Kidney tubule cell (primary cell): ENCODE measurements around the gene SPARC.

ENCODE experiments used
- DNase-seq: peaks from one replicate; pipeline ENCODE4 v3.0.0-alpha.2; 2018; ENCODE audit warnings: low spot score

Gene SPARC, protein sequence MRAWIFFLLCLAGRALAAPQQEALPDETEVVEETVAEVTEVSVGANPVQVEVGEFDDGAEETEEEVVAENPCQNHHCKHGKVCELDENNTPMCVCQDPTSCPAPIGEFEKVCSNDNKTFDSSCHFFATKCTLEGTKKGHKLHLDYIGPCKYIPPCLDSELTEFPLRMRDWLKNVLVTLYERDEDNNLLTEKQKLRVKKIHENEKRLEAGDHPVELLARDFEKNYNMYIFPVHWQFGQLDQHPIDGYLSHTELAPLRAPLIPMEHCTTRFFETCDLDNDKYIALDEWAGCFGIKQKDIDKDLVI

DNA sequence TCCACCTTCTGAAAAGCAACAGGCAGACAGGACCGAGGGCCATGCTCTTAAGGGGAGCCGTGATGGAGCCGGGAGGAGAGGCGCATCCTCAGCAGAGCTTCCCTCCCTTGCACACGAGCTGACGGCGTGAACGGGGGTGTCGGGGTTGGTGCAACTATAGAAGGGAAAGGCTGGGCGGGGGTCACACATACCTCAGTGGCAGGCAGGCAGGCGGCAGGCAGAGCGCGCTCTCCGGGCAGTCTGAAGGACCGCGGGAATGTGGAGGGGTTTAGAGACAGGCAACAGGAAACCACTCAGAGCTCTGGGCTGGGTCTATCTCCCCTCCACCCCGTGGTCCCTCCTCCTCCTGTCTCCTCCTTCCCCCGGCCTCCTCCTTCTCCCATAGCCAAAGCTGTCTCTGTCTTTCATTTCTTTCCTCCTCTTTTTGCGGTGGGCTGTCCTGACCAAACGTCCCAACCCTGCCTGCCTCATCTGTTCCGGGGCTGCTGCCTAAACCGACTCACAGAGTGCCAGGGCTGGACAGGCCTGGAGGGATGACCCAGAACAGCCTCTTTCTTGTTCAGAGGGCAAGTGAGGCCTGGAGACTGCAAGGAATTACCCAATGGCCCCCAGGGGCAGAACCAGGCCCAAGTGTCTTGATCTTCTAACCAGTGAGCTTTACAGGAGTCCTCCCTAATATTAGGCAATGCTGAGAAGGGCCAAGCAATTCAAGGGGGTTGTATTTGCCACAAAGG, at the start of gene SPARC:
Gene SPARC, minus strand, starts transcription at position 242 of the 734 bp plus-strand sequence. CDS start 10,727 bp downstream, outside the sequence.
- peak; percentile 68 for DNase-seq

DNA sequence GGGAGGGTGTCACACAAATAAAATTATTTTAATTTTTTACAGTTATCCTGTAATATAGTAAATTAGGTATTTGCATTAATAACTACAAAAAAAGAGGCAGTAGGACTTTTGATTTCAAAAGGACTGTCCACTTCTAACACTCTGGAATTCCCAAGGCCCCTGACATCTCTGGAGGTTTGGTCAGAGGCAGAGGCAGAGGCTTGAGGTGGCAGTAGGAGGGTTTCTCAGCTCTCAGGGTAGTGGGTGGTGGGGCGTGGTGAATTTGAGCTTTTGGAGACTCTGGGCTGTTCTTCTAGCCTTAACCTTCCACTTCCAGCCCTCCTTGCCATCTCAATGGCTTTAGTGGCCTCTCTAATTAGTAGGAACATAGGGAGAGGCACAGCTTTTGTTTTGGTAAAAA, 48.9 kb upstream of the SPARC start:
- no peak for DNase-seq

DNA sequence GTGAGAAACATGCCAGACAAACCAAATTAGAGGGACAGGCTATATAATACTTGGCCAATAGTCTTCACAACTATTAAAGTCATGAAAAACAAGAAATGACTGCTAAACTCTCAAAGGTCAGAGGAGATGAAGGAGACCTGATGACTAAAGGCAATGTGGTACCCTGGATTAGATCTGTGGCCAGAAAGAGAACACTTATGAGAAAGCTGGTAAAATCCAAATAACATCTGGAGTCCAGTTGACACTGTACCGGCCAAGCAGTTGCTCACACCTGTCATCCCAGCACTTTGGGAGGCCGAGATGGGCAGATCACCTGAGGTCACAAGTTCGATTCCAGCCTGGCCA, 47.3 kb upstream of the SPARC start:
- DNase-seq, result no peak

DNA sequence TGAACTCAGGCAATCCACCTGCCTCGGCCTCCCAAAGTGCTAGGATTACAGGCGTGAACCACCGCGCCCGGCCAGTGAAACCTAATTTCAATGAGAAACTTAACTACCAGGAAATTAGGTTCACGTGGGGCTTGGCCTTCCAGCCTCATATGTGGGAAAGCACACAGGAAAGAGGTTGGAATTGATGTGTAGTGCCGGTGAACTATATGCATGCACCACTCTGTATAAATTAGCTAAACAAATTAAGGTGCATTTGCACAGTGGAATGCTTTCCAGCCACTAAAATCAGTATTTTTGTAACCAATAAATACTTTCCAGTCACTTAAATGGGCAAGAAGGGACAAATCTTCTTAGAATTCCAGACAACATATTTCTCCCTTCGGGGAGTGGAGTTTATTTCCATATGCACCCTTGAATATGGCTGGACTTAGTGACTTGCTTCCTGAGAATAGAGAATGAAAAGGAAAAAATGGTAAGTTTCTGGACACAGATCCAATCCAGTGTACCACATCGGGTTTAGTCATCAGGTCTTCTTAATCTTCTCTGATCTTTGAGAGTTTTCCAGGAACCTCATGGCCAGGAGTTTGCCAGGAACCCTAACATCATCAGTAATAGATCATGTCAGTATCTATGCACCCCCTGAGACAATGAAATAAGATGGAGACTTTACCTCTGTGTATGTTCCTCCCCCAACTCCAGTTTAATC, 46.8 kb upstream of the SPARC start:
- no peak for DNase-seq

DNA sequence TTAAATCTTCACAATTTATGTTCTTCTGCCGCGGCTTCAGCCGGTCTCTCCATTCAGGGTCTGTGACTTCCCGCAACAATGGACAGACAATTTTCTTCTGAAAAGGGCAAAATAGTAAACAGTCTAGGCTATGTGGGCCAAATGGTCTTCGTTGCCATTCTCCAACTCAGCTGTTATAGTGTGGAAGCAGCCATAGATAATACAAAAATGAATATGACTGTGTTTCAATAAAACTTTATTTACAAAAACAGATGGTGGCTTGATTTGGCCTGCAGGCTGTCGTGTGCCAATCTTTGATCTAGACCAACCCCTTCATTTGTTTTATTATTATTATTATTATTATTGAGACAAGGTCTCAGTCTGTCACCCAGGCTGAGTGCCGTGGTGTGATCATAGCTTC, 43.7 kb upstream of the SPARC start:
- no peak for DNase-seq

DNA sequence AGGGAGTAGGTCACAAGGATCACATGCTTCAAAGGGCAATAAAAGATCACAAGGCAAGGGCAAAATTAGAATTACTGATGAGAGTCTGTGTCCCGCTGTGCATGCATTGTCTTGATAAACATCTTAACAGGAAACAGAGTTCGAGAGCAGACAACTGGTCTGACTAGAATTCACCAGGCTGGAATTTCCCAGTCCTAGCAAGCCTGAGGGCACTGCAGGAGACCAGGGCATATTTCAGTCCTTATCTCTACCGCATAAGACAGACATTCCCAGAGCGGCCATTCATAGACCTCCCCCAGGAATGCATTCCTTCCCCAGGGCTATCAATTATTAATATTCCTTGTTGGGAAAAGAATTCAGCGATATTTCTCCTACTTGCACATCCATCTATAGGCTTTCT, 42.9 kb upstream of the SPARC start:
- peak; percentile 30 for DNase-seq

DNA sequence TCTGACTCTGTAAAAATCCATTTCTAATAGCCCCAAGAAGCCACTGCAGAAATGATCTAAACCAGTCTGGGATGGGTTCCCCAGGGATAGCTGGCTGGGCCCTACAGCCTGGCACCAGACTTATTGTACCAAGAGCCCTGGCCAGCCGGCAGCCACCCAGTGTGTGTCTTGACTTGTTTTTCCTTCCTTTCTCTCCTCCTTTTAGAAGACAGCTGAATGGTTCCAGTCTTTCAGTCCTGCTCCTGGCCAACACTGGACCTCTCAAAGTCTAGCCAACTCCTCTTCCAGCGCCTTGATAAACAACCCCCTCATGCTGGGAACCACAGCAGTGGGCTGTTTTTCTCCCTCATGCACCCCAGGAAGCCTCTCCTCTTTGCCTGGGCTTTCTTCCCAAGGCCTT, 37.6 kb upstream of the SPARC start:
- no peak for DNase-seq

DNA sequence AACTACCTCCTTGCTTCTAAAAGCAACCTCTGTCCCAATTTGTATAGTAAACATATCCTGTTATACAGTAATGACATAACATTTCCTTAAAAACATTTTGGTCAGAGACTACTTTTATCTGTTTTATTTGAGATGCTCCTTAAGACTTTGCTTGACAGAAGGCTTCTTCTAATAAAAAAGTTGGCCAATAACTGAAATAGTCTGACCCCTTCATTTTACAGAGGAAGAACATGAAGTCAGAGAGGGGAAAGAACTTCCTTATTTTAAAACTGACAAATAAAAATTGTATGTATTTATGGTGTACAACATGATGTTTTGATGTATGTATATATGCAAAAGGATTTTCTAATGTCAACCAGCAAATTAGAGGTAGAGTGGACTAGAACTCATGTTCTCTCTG, 35.8 kb upstream of the SPARC start:
- DNase-seq, result no peak

DNA sequence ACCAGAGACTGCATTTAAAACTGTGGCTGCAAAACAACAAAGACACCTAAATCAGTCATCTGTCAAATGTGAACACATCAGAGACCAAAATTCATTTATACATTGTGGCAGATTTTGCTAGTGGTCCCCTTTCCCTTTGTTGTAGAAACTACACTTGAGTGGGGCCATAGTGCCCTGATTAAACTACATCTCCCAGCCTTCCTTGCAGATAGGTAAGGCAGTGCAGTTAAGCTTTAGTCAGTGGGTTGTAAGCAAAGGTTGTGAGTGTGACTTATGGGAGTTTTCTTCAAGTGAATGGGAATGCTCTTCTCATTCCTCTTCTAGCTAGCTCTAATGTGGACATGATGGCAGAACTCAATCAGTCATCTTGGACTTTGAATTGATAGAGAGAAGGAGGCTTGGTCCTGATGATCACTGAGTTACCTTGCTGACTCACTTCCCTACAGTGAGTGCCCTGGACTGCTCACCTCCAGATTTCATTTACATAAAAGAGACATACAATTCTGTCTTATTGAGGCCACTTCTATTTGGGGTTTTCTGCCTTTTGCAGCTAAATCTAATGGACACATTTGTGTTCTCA, 35.2 kb upstream of the SPARC start:
- DNase-seq, result peak; percentile 56

DNA sequence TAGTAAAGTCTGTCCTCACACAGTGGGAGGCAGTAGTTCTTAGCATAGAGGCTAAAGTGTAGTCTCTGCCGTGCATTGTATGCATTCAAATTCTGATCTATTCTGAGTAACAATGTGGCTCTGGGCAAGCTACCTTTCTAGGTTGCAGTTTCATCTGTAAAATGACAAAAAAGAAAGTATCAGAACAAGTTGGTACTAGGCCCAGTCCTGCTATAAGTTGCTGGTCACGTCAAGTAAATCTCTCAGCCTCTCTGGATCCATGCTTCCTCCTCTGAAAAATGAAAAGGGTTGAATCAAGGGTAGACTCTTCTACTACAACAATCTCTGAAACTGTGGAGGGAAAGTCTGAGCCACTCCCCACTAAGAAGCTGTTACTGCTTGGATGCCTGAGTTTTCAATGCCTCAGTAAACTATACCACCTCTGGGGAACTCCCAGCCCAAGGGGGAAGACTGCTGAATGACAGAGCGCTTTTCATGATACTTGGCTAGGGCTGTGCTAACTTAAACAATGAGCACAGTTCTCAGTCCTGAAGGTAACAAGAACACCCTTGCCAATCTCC, 34.5 kb upstream of the SPARC start:
- peak; percentile 20 for DNase-seq

DNA sequence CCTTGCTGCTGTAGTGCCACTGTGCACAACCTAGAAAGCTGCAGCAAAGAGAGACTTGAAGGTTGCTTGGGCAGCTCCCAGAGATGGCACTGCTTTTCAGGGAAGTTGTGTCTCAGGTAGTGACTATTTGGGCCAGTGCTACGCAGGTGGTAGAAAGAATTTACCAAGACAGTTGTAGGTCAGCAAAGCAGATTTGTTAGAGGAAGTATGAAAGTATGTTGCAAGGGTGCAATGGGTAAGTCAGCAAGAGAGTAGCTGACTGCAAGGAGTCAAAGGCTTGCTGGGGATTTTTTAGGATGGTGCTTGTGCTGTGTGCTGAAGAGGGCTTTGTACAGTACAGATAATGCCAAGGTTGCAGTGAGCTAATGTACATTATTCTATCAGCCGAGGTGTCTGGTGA, 33.5 kb upstream of the SPARC start:
- DNase-seq, result no peak

DNA sequence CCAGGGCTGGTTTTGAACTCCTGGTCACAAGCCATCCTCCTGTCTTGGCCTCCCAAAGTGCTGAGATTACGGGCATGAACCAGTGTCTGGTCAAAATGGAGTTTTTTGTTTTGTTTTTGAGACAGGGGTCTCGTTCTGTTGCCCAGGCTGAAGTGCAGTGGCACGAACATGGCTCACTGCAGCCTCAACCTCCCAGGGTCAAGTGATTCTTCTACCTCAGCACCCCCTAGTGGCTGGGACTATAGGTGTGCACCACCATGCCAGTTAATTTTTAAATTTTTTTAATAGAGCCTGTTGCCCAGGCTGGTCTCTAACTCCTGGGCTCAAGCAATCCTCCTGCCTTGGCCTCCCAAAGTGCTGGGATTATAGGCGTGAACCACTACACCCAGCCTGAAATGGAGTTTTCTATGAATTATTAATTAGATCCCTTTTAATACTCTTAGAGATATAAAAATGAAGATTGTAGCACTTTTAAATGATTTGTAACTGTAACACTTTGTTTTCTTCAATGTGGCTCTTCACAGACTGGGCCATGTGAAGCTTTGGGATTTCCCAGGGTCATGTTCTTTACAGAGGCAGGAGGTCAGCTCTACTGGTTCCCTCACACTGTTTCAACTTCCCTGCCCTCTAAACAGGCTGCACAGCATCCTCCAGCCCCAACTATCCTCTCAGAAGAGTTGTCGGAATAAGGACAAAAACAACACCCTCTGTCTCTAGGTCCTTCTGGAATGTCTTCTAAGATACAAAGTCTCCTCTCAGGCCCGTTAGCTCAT, 32.7 kb upstream of the SPARC start:
- DNase-seq, result peak; percentile 44

DNA sequence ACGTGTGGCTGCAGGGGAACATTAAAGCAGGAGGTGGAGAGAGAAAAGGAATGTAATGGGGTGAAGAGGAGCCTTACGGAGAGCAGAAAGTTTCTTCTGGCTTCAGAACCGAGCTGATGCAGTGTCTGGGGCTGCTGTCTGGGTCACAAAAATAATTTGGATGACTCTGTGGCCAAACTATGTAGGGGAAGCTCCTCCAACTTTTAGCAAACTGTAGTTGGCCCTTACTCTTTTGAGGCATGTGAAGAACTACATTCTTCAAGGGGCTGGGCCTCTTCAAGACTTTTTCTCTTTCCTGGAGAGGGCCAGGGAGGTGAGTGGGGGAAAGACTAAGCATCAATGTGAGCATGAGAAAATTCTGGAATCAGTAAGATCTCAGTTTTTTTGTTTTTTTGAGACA, 31.9 kb upstream of the SPARC start:
- no peak for DNase-seq

DNA sequence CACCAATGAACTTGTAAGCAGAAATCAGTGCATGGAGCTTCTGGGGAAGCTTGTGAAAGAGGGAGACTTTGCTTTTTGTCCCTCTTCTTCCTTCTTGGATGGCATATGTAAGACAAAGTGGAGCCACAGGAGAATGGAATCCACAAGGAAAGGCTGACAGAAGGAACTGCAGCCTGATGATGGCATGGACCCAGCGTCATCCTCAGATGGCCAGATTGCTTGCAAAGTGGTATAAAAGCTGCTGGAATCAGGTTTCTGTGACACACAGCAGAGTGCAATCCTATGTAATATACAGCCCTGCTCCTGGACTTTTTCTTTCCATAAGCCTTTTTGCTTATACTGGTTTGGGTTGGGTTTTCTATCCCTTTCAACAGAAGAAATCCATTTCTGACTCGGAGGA, 31.4 kb upstream of the SPARC start:
- no peak for DNase-seq

DNA sequence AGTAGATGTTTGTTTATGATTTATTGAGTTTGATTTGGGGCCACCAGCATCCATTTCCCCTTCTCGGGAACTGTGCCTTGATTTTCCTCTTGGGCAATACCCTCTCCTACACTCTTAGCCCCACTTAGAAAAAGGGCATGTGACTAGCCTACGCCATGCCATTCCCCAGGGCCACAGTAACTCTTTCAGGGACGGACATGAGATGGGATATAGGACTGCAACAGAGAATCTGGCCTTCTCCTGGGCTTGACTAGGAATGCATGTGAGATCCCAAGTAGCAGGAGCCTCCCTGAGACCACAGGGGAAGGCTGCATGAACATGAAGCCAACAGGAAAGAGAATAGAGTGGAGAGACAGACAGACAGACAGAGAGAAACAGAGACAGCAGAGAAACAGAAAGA, 30.7 kb upstream of the SPARC start:
- no peak for DNase-seq

DNA sequence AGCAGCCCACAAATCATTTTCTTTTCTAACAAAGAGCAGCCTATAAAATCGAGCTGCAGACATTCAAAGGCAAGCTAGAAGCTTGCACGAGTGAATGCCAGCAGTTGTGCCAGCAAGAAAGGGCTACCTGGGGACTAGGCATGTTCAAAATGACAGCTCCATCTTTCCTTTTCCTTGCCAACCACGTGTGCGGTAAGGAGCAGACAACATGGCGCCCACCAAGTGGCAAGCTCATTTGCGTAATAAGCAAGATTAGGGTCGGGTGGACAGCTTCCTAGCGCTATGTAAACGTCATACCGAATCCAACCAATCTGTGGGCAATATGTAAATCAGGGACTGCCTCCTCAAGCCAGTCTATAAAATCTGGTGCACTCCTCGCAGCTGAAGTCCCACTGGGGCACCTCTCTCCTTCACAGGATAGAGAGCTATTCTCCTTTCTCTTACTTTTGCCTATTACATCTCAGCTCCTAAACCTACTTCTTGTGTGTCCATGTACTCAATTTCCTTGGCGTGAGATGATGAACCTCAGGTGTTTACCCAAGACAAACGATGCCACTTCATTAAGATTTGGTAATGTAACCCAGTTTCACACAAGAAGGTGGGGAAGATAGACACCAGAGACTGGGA, 22.5 kb upstream of the SPARC start:
- DNase-seq, result no peak

DNA sequence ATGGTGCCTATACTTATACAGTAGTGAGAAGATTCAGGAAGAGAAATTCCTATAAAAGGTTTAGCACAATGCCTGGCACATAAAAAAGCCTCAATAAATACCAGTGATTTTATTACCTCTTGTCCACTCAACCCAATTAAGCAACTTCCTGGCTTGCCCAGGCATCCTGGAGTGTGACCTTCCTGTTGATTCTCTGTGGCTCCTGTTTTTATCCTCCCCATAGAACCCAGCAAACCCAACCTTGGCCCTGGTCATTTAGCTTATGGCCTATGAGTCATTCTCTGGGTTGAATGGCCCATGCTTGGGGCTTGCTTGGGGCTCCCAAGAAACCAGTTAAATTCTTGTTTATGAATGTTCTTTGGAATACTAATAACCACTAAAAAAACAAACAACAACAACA, 21.4 kb upstream of the SPARC start:
- no peak for DNase-seq

DNA sequence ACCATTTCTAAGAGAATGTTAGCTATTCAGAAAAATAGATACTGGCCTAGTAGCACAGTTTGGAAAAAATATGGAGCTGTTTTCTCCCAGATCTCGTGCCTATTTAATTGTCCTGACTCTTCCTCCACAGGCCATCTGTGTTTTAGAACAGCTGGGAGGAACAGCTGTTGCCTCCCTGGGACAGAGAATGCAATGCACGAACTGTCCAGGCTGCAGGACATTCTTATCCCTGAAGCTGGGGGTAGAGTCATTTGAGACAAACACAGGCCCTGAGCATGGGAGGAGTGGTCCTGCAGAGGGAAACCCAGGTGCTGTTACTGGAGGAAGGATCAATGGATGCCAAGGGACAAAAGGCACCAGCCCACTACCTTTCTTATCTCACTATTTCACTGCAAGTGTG, 20.9 kb upstream of the SPARC start:
- no peak for DNase-seq

DNA sequence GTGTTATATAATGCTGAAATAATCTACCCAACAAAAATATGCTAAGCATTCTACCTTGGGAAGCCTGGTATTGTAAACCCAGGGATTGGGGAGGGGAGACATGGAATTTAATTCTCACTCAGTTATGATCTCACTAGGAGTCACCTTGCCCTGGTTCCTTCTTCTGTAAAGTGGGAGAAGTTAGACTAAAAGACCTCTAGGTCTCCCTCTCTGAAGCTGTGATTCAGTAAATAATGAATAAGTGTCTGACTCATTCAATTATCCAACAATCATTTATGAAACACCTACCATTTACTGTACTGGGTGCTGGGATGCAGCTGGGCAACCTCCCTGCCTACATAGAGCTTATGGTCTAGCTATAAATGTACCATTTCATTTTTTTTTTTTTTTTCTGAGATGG, 20.2 kb upstream of the SPARC start:
- peak; percentile 95 for DNase-seq

DNA sequence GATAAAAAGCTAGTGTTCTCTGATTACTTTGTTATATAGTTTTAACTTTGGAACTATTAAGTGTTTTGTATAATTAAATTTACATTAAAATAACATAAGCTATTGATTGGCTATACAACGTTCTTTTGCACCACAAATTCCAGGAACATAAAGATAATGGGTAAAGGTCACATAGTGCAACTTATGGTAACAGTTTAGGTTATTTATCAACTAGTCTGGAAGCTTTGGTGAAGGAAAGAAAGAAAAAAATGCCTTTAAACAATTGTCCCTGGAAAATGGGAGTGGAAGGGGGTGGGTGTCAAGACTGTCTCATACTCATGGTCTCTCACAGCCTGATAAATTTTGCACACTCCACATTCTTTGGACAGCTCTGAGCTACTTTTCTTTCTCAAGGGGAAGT, 17.1 kb upstream of the SPARC start:
- no peak for DNase-seq

DNA sequence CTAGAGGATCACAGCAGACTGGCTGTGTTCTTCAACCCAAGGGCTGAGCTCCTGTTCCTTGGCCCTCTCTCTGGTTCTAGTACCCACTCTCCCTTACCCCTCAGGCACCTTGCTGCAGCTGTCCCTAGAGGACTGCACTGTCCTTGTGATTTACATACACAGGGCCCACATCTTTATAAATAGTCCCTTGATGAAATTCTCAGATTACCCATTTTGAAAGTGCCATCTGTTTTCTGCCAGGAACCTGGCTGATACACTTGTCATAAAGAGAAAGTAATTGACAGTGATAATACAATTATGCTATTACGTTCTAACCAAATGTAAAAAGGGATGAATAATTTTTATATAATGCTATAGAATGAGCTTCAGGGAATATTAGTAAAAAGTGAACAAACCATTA, 16.5 kb upstream of the SPARC start:
- no peak for DNase-seq
